Activated CD8-positive, alpha-beta T cell treated with anti-CD3 and anti-CD28 coated beads for 36 hours (primary cell): ENCODE measurements around the gene KLHL29. TPM values are rescaled to one million over a fixed set of nuclear protein-coding genes. Genes with fewer than 3 reads are reported as not detected.

Source experiments
- ATAC-seq: fragments of 200-7000 bp; cut with Tn5 transposase; one replicate; pipeline ENCODE4 v1.10.0; 2021; ENCODE audit warnings: mild to moderate bottlenecking, moderate library complexity
- CTCF ChIA-PET: fragments of 350-600 bp; sonication (Branson Sonifier 250); formaldehyde crosslinking; loops from one replicate; lab custom pipeline; 2021; ENCODE audit warnings: antibody characterized with exemption; lab: Charles Lee
- POLR2A ChIA-PET: fragments of 350-600 bp; sonication (Branson Sonifier 250); formaldehyde crosslinking; loops from one replicate; lab custom pipeline; 2021; ENCODE audit warnings: antibody characterized with exemption; lab: Charles Lee
- DNase-seq: peaks from one replicate; pipeline ENCODE4 v3.0.0-alpha.2; 2020
- H3K27ac Mint-ChIP-seq: one replicate; pipeline ENCODE4 v1.8.0; 2021; ENCODE audit warnings: mild to moderate bottlenecking, mixed read lengths
- H3K27me3 Mint-ChIP-seq: one replicate; pipeline ENCODE4 v1.8.0; 2021; ENCODE audit warnings: mixed read lengths
- H3K36me3 Mint-ChIP-seq: one replicate; pipeline ENCODE4 v1.8.0; 2021; ENCODE audit warnings: low read depth, mixed read lengths
- H3K4me1 Mint-ChIP-seq: one replicate; pipeline ENCODE4 v1.8.0; 2021; ENCODE audit warnings: low read depth, mixed read lengths
- H3K4me3 Mint-ChIP-seq: one replicate; pipeline ENCODE4 v1.8.0; 2021; ENCODE audit warnings: mild to moderate bottlenecking, moderate library complexity, mixed read lengths
- H3K9me3 Mint-ChIP-seq: one replicate; pipeline ENCODE4 v1.8.0; 2021; ENCODE audit warnings: mixed read lengths
- intact Hi-C: fragments of 100-400 bp; cut with micrococcal nuclease; formaldehyde crosslinking; loops from one replicate; pipeline ENCODE4 v1.10.0; 2022
- total RNA-seq, 2 experiments: library from RNA; stranded (reverse); gene quantifications; one replicate each; pipeline ENCODE4 v1.2.3, GENCODE V29; 2021
- TF ChIP-seq, protein P1 (sequence below): fragments of 200-600 bp; IDR thresholded peaks from one replicate; pipeline ENCODE4 v1.8.0; 2022; ENCODE audit warnings: antibody characterized with exemption, mild to moderate bottlenecking

Gene KLHL29
- total RNA-seq, 2 experiments from 2014 or later = 1.0 to 1.2 TPM

- ATAC-seq = no peak
- CTCF ChIA-PET = no interaction called here
- no peaks in the 10 kb centered on the region for H3K27me3 Mint-ChIP-seq
- no peaks in the 10 kb centered on the region for H3K36me3 Mint-ChIP-seq
- POLR2A ChIA-PET = no interaction called here
- TF ChIP-seq, protein P1, sequence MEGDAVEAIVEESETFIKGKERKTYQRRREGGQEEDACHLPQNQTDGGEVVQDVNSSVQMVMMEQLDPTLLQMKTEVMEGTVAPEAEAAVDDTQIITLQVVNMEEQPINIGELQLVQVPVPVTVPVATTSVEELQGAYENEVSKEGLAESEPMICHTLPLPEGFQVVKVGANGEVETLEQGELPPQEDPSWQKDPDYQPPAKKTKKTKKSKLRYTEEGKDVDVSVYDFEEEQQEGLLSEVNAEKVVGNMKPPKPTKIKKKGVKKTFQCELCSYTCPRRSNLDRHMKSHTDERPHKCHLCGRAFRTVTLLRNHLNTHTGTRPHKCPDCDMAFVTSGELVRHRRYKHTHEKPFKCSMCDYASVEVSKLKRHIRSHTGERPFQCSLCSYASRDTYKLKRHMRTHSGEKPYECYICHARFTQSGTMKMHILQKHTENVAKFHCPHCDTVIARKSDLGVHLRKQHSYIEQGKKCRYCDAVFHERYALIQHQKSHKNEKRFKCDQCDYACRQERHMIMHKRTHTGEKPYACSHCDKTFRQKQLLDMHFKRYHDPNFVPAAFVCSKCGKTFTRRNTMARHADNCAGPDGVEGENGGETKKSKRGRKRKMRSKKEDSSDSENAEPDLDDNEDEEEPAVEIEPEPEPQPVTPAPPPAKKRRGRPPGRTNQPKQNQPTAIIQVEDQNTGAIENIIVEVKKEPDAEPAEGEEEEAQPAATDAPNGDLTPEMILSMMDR = no peak
- no peak overlapping the region for H3K27ac Mint-ChIP-seq
- no peaks in the 10 kb centered on the region for H3K9me3 Mint-ChIP-seq
- no peak for DNase-seq
- no peaks in the 10 kb centered on the region for H3K4me1 Mint-ChIP-seq
- intact Hi-C loops = no loop called here
- H3K4me3 Mint-ChIP-seq = no peak overlapping the region
Observed at GRCh38 chr2:23561544-23561943, 176.6 kb downstream of the KLHL29 start.

GRCh38 chr2:23562143-23562542 is 177.2 kb downstream of the KLHL29 start:
- POLR2A ChIA-PET = no interaction called here
- Mint-ChIP-seq H3K27ac (no peak overlapping the region), H3K27me3 (no peaks in the 10 kb centered on the region), H3K36me3 (no peaks in the 10 kb centered on the region), H3K4me3 (no peak overlapping the region), H3K4me1 (no peaks in the 10 kb centered on the region), H3K9me3 (no peaks in the 10 kb centered on the region)
- ATAC-seq = no peak
- TF ChIP-seq, protein P1 = no peak
- DNase-seq = no peak
- intact Hi-C loops = no loop called here
- CTCF ChIA-PET = no interaction called here

DNA sequence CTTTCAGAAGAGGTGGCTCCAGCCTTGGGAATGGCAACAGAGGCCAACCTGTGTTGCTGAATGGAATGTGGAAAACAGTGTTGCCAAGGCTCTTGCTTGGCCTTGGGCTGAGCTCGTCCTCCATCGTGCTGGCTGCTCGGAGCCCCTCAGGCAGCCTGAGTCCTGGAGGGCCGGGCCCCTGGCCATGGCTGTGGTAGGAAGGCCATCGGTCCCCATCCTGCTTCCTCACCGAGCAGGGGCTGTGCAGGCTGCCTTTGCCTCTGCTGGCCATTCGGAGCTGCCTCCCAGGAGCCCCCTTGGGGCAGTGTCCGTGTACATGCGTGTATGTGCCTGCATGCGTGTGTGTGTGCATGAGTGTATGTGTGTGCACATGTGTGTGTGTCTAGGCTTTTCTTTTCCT is 178.2 kb downstream of the KLHL29 start:
- ChIA-PET POLR2A (no interaction called here), CTCF (no interaction called here)
- Mint-ChIP-seq H3K27me3 (no peaks in the 10 kb centered on the region), H3K4me1 (no peaks in the 10 kb centered on the region), H3K27ac (no peak overlapping the region), H3K4me3 (no peak overlapping the region), H3K36me3 (no peaks in the 10 kb centered on the region), H3K9me3 (no peaks in the 10 kb centered on the region)
- DNase-seq (no peak), ATAC-seq (no peak)
- TF ChIP-seq, protein P1 = no peak
- intact Hi-C loops = no loop called here

- no peak for DNase-seq
- H3K27me3 Mint-ChIP-seq = no peaks in the 10 kb centered on the region
- TF ChIP-seq, protein P1 = no peak
- intact Hi-C loops = no loop called here
- no peak overlapping the region for H3K4me3 Mint-ChIP-seq
- no peaks in the 10 kb centered on the region for H3K4me1 Mint-ChIP-seq
- CTCF ChIA-PET = no interaction called here
- no peaks in the 10 kb centered on the region for H3K9me3 Mint-ChIP-seq
- H3K27ac Mint-ChIP-seq = no peak overlapping the region
- POLR2A ChIA-PET = no interaction called here
- H3K36me3 Mint-ChIP-seq = no peaks in the 10 kb centered on the region
- ATAC-seq = no peak
Observed at GRCh38 chr2:23563673-23564614, 179.0 kb downstream of the KLHL29 start.

GRCh38 chr2:23564615-23564960 is 179.6 kb downstream of the KLHL29 start:
- ATAC-seq (no peak), DNase-seq (no peak)
- TF ChIP-seq, protein P1 = no peak
- Mint-ChIP-seq H3K36me3 (no peaks in the 10 kb centered on the region), H3K4me3 (no peak overlapping the region), H3K4me1 (no peaks in the 10 kb centered on the region), H3K27ac (no peak overlapping the region), H3K9me3 (no peaks in the 10 kb centered on the region), H3K27me3 (no peaks in the 10 kb centered on the region)
- intact Hi-C loops = no loop called here
- ChIA-PET CTCF (no interaction called here), POLR2A (no interaction called here)
